GM21619 (cell line): Measurements from ENCODE around the gene CIAO2B.
"Not testable (repeated sequence)": the region's sequence is repeated elsewhere in the genome, so short reads cannot be mapped to it uniquely, and the experiment has no call there.

Source experiments
- ATAC-seq: cut with Tn5 transposase; IDR thresholded peaks from one replicate; pipeline ENCODE4 v1.9.1; 2021; ENCODE audit not compliant: unreplicated experiment

The CIAO2B gene

GRCh38 chr16:66934138-66934838 lies at the start of gene CIAO2B:
TSS of gene CIAO2B (minus strand) at chr16:66934402. CDS start at chr16:66934364, 38 bp downstream.
- ATAC-seq = peak; percentile 72

DNA sequence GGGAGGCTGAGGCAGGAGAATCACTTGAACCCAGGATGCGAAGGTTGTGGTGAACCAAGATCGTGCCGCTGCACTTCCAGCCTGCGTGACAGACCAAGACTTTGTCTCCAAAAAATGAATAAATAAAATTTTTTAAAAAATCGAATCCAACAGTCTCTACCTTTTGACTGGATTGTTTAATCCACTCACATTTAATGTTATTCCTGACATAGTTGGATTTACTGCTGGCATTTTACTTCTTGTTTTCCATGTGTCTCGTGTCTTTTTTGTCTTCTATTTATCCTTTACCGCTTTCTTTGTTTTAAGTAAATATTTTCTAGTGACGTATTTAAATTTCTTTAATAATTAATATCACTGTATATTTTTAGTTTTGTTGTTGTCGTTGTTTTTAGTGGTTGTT lies 48.8 kb upstream of the CIAO2B start:
- no peak for ATAC-seq

DNA sequence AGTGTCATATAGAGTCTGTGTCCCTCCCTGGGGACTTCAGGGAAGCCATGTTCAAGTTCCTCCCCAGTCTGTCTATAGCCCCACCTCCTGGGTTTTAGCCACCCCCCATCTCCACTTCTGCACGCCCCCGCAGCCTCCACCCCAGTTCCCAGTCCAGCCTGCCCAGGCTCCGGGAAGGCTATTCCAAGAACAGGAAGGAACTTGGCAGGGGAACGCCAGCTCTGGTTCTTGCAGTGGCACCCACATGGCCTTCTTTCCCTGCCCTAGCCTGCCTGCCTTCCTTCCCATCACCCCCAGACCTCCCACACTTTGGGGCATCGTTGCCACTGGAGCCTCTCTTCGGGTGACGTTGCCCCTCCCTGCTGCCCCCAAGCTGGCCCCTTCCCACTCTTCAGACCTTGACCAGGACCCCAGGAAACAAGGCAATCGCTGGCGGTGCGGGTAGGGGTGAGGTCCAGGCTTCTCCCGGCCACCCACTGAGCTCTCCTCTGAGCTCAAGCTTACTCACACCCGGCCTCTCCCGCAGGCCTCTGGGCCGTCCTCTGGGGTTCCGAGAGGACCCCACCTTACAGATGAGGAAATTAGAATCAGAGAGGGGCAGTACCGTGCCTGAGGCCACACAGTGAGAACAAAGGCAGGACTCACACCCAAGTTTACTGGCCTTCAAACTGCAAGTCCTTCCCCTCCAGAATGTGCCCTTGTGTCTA lies 45.0 kb upstream of the CIAO2B start:
- no peak for ATAC-seq

DNA sequence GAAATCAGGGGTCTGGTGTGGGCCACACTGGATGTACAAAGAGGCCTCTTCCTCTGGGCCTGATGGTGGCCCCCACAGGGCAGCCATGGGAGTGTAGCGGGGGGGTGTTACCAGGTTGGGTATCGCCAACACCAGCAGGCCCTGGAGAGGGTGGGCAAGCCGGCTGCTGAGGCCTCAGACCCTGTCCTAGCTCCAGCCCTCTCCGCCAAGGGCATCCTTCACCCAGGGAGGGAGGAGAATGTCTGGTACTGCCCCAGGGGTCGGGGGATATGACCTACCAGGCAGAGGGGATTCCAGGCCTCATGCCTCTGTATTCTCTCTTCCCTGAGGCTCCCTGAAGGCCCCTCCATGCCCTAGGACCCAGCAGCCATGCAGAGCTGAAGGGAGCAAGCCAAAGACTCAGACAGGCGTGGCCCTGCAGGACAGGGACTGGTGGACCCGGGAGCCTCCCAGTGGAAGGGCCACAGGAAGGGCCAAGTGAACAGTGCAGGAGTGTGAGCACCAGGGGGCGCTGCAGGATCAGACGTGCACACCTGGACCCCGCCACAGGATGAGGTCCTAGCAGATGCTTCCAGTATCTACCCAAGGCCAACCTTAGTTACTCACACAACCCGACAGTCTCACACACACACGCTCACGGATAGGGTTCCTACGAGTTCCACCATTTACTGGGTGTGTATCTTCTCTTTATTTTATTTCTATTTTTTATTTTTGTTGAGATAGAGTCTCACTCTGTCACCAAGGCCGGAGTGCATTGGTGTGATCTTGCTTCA lies 43.3 kb upstream of the CIAO2B start:
- ATAC-seq = peak; percentile 71

DNA sequence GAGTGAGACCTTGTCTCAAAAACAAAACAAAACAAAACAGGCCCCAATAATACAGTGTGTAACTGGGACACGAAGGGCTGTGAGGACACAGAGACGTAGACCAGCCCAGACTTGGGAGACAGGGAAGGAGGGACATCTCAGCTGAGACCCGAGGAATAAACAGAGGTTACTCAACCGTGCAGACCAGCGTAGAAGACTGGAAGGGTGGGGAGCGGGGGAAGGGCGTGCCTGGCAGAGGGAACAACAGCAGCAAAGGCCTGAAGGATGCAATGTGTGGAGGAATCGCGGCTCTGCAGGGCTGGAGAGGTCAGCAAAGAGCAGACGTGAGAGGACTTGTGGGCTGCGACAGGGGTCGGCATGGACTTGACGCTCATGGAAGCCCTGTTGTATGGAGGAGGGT lies 42.5 kb upstream of the CIAO2B start:
- ATAC-seq = no peak

GRCh38 chr16:66975302-66975893 lies 41.2 kb upstream of the CIAO2B start:
- no peak for ATAC-seq

- ATAC-seq = not testable (repeated sequence)
These were observed 40.7 kb upstream of the CIAO2B start for GRCh38 chr16:66974932-66975246.

- not testable (repeated sequence) for ATAC-seq
These were observed 40.1 kb upstream of the CIAO2B start for GRCh38 chr16:66974156-66974931.

GRCh38 chr16:66973716-66974115 lies 39.5 kb upstream of the CIAO2B start:
- ATAC-seq = no peak

DNA sequence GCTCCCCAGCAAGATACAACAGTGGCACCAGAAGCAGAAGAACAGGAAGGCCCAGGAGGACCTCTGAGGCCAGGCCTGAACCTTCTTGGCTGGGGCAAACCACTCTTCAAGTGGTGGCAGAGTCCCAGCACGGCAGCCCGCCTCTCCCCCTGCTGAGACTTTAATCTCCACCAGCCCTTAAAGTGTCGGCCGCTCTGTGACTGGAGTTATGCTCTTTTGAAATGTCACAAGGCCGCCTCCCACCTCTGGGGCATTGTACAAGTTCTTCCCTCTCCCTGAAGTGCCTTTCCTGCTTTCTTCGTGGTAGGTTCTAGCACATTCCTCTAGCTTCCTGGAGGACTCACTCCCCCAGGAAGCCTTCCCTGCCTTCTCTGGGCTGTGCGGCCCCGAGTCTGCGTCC lies 38.8 kb upstream of the CIAO2B start:
- no peak for ATAC-seq

- ATAC-seq = no peak
These were observed 36.8 kb upstream of the CIAO2B start for GRCh38 chr16:66970775-66971720.

- no peak for ATAC-seq
These were observed 34.6 kb upstream of the CIAO2B start for GRCh38 chr16:66968847-66969246.

- ATAC-seq = no peak
These were observed 29.8 kb upstream of the CIAO2B start for GRCh38 chr16:66964049-66964448.

DNA sequence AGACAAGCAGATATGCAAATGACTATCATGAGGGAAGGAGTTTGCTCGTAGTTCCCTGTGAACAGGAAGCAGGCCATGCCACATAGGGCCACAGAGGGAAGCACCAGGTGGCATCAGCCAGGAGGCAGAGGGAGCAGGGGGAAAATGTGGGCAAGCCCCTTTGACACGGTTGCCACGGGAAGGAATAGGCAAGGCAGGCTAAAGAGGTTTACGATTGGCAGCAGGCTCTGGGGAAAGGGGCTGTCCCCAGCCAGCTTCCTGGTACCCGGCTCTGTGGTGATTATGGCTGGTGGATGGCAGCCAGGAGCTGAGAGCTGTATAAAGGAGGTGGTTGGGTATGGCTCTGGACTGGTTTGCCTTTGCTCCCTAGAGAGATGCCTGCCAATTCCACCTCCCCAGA lies 27.7 kb upstream of the CIAO2B start:
- ATAC-seq = no peak

GRCh38 chr16:66961065-66961744 lies 27.0 kb upstream of the CIAO2B start, which contains the start of gene CES3:
TSS of gene CES3 (plus strand) at chr16:66961266. CDS start at chr16:66961308, 42 bp downstream.
- peak; percentile 60 for ATAC-seq

DNA sequence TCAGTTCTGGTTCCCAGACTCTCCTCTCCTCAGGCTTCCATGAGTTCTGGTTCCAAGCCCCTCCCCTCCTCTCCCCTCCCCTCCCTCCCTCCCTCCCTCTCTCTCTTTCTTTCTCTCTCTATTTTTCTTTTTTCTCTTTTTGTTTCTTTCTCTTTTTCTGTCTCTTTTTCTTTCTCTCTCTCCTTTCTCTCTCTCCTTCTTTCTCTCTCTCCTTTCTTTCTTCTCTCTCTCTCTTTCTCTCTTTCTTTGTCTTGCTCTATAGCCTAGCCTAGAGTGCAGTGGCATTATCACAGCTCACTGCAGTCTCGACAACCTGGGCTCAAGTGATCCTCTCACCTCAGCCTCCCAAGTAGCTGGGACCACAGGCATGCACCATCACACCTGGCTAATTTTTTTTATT lies 26.1 kb upstream of the CIAO2B start:
- ATAC-seq = no peak

DNA sequence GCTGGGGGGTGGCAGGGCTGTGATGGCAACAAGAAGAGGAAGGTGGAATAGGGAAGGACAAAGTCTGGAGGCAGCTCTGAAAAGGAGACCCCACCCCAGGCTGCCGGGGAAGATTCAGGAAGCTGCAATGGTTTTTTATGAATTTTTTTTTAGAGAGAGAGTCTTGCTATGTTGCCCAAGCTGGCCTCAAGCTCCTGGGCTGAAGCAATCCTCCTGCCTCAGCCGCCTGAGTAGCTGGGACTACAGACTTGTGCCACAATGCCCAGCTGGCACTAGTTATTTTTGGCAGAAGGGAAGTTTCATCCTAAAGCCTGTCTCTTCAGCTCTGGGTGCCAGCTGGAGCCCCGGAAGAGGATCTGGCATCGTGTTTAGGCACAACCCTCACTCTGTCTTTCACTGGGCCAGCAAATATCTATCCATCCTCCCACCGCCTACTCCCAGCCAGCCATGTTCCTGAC lies 25.5 kb upstream of the CIAO2B start:
- ATAC-seq = no peak

GRCh38 chr16:66958857-66959703 lies 24.9 kb upstream of the CIAO2B start:
- ATAC-seq = no peak
